ENCODE data around the gene AP1S2. TPM values are rescaled to one million over a fixed set of nuclear protein-coding genes. Genes with fewer than 3 reads are reported as not detected.

The AP1S2 gene
- total and polyA plus RNA-seq, 7 donors, result 80.0 to 162 (median 116) TPM

DNA sequence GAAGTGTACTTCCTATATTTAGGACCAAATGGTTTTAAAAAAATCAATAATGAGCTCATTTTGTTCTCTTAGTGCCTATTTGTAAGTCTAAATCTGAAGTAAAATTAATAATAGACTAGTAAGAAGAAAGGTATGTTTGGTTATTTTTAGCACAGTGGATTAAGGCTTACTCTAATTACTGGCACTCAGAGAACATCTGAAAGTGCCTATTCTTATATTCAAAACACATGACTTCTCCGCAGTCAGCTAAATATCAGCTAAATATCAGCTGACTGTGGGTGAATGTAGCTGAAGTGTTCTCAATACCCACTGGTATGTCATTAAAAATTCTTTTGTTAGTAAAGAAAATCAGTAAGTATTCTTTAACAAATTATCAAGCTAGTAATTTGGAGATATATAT is 6.0 kb downstream of the AP1S2 start:
- no peaks in the 10 kb centered on the region for H3K9me3 ChIP-seq
- ATAC-seq, result peak; percentile 76 to 95 (median 92)
- 19 to 45% (median 42%) methylated on average over 1 of the region's 1 CpG for WGBS, 3 donors
- peak overlapping the region; percentile 76 for H3K27ac ChIP-seq
- peak overlapping the region; percentile 35 for H3K4me3 ChIP-seq
- H3K27me3 ChIP-seq (ENCODE audit: insufficient read depth in 3 of 3, low read length in 2 of 3), result peaks cover 0 to 15% (median 0%) of the 10 kb centered on the region in 3 donors
- H3K4me1 ChIP-seq, result peaks cover 29% of the 10 kb centered on the region
- intact Hi-C loops (cut with DNase I), result no loop called here
- TF ChIP-seq, protein P1, sequence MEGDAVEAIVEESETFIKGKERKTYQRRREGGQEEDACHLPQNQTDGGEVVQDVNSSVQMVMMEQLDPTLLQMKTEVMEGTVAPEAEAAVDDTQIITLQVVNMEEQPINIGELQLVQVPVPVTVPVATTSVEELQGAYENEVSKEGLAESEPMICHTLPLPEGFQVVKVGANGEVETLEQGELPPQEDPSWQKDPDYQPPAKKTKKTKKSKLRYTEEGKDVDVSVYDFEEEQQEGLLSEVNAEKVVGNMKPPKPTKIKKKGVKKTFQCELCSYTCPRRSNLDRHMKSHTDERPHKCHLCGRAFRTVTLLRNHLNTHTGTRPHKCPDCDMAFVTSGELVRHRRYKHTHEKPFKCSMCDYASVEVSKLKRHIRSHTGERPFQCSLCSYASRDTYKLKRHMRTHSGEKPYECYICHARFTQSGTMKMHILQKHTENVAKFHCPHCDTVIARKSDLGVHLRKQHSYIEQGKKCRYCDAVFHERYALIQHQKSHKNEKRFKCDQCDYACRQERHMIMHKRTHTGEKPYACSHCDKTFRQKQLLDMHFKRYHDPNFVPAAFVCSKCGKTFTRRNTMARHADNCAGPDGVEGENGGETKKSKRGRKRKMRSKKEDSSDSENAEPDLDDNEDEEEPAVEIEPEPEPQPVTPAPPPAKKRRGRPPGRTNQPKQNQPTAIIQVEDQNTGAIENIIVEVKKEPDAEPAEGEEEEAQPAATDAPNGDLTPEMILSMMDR (IDR thresholded peaks at IDR 0.05), result no peak
- peaks cover 0 to 14% of the 10 kb centered on the region in 2 donors for H3K36me3 ChIP-seq (ENCODE audit: insufficient read depth in 1 of 2, low read depth in 1 of 2)
- no peak for DNase-seq

DNA sequence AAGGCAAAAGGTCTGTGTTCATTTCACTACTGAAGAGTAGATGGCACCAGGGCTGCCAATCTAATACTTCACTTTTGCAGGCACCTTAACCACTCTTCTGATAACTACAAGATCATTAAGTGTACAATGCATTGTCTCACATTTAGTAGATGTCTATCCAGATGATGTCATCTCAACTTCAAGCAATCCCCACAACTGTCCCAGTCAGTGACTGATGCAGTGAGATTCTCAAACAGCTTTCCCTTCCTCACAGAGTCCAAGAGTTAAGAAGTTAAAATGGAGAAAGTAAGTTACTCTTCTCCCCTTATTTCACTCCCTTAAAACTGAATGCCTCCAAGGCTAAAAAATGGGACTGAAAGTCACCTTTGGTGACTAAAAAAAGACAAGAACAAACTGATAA is 10.7 kb downstream of the AP1S2 start:
- H3K4me3 ChIP-seq, result no peak overlapping the region
- peaks cover 0 to 26% of the 10 kb centered on the region in 2 donors for H3K36me3 ChIP-seq (ENCODE audit: insufficient read depth in 1 of 2, low read depth in 1 of 2)
- peaks cover 29% of the 10 kb centered on the region for H3K4me1 ChIP-seq
- H3K27me3 ChIP-seq (ENCODE audit: insufficient read depth in 3 of 3, low read length in 2 of 3), result no peaks in the 10 kb centered on the region
- no peak for DNase-seq
- no peak overlapping the region for H3K27ac ChIP-seq
- intact Hi-C loops (cut with DNase I), result no loop called here
- H3K9me3 ChIP-seq, result no peaks in the 10 kb centered on the region
- TF ChIP-seq, protein P1 (IDR thresholded peaks at IDR 0.05), result no peak
- ATAC-seq, result no peak

DNA sequence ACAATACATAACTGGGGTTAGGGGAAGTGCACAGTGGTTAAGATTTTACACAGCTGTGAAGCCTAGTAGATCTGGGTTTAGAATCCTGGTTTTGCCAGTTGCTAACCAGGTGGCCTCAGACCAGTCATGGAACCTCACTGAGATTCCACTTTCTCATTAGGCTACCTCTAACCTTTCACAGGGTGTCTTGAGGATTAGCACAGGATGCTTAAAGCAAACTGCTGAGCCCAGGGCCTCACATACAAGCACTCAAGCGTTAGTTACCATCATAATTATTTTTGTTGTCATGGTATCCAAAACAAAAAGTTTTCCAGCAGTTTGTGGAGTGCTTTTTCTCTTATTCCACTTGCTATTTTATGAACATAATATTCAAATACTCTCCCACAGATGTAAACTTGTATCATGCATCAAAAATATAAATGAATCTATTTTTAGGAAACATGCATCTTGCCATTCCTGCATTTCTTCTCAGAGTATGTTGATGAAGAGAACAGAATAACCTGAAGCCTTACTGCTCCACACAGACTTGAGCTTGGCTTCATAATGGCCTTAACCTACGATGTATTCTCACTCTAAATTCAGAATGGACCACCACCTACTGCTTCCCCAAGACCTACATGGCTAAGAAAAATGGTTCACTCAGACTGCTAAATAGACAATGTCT is 12.6 kb downstream of the AP1S2 start:
- ATAC-seq (no peak), DNase-seq (no peak)
- Histone ChIP-seq H3K27ac (no peak overlapping the region), H3K4me1 (peaks cover 15% of the 10 kb centered on the region), H3K27me3 (ENCODE audit: insufficient read depth in 3 of 3, low read length in 2 of 3) (no peaks in the 10 kb centered on the region), H3K4me3 (no peak overlapping the region), H3K36me3 (ENCODE audit: insufficient read depth in 1 of 2, low read depth in 1 of 2) (peaks cover 0 to 26% of the 10 kb centered on the region in 2 donors), H3K9me3 (no peaks in the 10 kb centered on the region)
- TF ChIP-seq, protein P1 (IDR thresholded peaks at IDR 0.05), result no peak
- WGBS, 3 donors, result 52 to 68% (median 61%) methylated on average over 2 of the region's 2 CpGs
- intact Hi-C loops (cut with DNase I), result no loop called here

DNA sequence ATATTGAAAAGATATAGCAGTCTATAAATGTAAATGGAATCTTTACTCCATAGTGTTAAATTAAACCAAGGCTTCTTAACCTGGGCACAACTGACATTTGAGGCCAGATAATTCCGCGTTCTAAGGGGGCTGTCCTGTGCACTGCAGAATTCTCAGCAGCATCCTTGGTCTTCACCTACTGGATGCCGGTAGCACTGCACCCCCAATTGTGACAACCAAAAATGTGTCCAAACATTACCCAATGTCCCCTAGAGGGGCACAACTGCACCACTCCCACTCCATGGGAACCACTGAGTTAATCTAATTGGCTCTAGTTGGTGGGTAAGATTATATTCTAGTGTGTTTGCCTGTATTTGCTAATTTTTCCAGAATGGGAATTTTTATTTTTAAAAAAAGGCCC is 16.6 kb downstream of the AP1S2 start:
- DNase-seq, result no peak
- Histone ChIP-seq H3K4me1 (no peaks in the 10 kb centered on the region), H3K27ac (no peak overlapping the region), H3K27me3 (ENCODE audit: insufficient read depth in 3 of 3, low read length in 2 of 3) (no peaks in the 10 kb centered on the region), H3K36me3 (ENCODE audit: insufficient read depth in 1 of 2, low read depth in 1 of 2) (peaks cover 0 to 7% of the 10 kb centered on the region in 2 donors), H3K9me3 (no peaks in the 10 kb centered on the region), H3K4me3 (no peak overlapping the region)
- ATAC-seq, result no peak
- WGBS, 3 donors, result 92 to 95% (median 94%) methylated on average over 3 of the region's 3 CpGs
- TF ChIP-seq, protein P1 (IDR thresholded peaks at IDR 0.05), result no peak
- intact Hi-C loops (cut with DNase I), result no loop called here
